ENCODE data around the gene DNLZ.
"Not testable (repeated sequence)": the region's sequence is repeated elsewhere in the genome, so short reads cannot be mapped to it uniquely, and the experiment has no call there.

The DNLZ gene

DNA sequence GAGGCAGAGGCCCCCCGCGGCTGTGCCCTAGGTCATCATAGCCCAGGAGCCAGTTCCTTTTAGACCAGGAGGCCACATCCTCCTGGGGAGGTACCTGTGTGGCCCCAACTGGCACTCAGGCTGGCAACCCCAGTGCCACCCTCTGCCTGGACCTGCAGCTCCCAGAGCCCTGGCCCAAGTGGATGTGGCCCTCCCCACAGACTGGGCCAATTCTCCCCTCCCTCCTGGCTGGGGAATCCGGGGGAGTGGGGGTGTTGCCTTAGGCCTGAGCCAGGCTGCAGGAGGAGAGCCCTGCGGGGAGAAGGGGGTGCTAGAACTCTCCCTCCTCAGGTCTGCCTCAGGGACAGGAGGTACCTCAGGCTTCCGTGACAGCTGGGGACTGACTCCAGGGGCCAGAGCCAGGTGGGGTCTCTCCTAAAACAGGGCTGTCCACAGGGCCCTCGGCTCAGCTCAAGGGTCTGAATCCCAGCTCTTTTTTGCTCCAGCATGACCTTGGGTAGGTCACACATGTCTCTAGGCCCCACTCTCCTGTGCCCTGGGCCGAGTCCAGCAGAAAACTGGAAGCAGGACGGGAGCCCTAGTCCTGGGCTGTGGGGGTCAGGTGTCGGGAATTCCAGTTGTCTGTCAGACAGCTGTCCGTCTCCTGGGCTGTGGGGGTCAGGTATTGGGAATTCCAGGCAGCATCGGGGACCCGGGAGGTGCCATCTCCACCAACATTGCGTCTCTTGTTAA lies 9.6 kb downstream of the DNLZ start:
- no peak overlapping the region for H3K27ac Mint-ChIP-seq
- peaks cover 10% of the 10 kb centered on the region for H3K27me3 Mint-ChIP-seq
- H3K4me3 Mint-ChIP-seq: no peak overlapping the region
- ATAC-seq (ENCODE audit: low read depth) (no peak), DNase-seq (ENCODE audit: low spot score in 2 of 2) (no peak)
- no peaks in the 10 kb centered on the region for H3K36me3 Mint-ChIP-seq
- peaks cover 4% of the 10 kb centered on the region for H3K4me1 Mint-ChIP-seq
- no peaks in the 10 kb centered on the region for H3K9me3 Mint-ChIP-seq

DNA sequence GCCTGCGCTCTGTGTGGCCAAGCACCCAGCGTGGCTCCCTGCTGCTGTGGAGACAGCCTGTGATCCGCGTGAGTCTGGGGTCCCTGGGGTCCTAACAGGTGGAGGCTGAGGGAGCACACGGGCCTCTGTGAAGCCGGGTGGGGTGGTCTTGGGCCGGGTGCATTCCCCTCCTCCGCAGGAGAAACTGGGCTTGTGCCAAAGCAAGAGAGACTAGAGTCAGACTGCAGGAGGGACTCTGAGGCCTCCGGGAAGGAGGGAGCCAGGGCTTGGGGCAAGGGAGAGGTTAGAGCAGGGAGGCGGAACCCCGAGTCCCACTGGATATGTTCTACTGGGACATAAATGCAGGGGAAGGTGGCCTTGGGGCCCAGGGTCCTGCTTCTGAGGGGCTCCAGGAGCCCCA lies 10.5 kb downstream of the DNLZ start:
- no peaks in the 10 kb centered on the region for H3K9me3 Mint-ChIP-seq
- H3K36me3 Mint-ChIP-seq: no peaks in the 10 kb centered on the region
- no peak overlapping the region for H3K27ac Mint-ChIP-seq
- ATAC-seq (ENCODE audit: low read depth) (no peak), DNase-seq (ENCODE audit: low spot score in 2 of 2) (no peak)
- no peak overlapping the region for H3K4me3 Mint-ChIP-seq
- peaks cover 10% of the 10 kb centered on the region for H3K27me3 Mint-ChIP-seq
- peaks cover 4% of the 10 kb centered on the region for H3K4me1 Mint-ChIP-seq

DNA sequence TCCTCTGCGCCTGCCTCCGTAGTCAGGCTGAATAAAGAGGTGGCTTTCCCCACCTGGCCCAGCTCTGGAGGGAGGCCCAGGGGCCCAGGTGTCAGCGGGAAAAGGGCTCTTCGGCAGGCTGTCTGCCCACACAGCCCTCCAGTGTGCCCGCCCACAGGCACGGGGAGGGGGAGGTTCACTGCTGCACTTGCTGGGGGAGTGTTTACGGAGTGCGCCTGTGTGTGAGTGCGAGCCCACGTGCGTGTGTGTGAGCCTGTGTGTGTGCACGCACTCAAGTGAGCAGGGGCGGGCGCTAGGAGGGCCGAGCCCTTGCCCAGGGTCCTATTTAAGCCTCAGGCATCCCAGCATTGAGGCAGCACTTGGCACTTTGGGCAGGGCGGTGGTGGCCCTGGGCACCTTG lies 10.9 kb downstream of the DNLZ start:
- Mint-ChIP-seq H3K27me3 (peaks cover 10% of the 10 kb centered on the region), H3K4me1 (peaks cover 4% of the 10 kb centered on the region), H3K9me3 (no peaks in the 10 kb centered on the region), H3K36me3 (no peaks in the 10 kb centered on the region), H3K4me3 (no peak overlapping the region), H3K27ac (no peak overlapping the region)
- no peak for DNase-seq (ENCODE audit: low spot score in 2 of 2)
- ATAC-seq (ENCODE audit: low read depth): peak; percentile 20

DNA sequence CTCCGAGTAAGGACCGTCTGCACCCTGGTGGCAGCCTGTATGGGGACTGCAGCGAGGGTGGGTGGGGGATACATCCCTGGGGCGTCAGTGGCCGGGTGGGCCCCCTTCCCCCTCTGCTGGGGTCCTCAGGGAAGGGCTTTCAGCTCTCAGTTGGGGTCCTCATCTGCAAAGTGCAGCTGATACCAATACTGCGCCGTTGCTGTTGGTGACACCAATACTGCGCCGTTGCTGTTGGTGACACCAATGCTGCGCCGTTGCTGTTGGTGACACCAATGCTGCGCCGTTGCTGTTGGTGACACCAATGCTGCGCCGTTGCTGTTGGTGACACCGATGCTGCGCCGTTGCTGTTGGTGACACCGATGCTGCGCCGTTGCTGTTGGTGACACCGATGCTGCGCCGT lies 11.7 kb downstream of the DNLZ start:
- not testable (repeated sequence) for DNase-seq (ENCODE audit: low spot score in 2 of 2); H3K4me3 Mint-ChIP-seq; H3K9me3 Mint-ChIP-seq; H3K4me1 Mint-ChIP-seq; ATAC-seq (ENCODE audit: low read depth); H3K36me3 Mint-ChIP-seq; H3K27ac Mint-ChIP-seq
- H3K27me3 Mint-ChIP-seq: peaks cover 10% of the 10 kb centered on the region

DNA sequence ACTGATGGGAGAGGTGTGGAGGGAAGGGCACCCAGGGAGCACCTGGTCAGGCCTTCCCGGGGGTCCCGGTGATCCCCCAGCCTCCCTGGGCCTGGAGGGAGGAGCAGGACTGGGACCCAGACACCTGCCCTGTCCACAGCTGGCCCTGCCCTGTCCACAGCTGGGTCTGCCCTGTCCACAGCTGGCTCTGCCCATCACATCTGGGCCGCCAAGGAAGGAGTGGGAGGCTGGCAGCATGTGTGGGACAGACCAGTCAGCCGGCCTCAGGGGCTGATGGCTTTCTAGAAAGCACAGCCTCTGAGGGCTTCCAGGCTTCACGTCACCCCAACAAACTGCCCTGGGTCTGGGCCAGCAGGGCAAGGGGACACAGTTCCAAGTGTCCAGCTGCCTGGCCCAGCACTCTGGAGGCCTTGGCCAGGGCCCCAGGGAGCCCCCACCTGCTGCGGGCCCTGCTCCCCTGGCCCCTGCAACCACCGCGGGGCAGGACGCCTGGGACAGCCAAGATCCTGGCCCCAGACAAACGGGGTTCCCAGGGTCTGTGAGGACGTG lies 12.2 kb downstream of the DNLZ start:
- Mint-ChIP-seq H3K27me3 (peaks cover 9% of the 10 kb centered on the region), H3K27ac (no peak overlapping the region), H3K4me3 (no peak overlapping the region), H3K9me3 (no peaks in the 10 kb centered on the region), H3K36me3 (no peaks in the 10 kb centered on the region), H3K4me1 (peaks cover 4% of the 10 kb centered on the region)
- no peak for DNase-seq (ENCODE audit: low spot score in 2 of 2)
- ATAC-seq (ENCODE audit: low read depth): no peak

DNA sequence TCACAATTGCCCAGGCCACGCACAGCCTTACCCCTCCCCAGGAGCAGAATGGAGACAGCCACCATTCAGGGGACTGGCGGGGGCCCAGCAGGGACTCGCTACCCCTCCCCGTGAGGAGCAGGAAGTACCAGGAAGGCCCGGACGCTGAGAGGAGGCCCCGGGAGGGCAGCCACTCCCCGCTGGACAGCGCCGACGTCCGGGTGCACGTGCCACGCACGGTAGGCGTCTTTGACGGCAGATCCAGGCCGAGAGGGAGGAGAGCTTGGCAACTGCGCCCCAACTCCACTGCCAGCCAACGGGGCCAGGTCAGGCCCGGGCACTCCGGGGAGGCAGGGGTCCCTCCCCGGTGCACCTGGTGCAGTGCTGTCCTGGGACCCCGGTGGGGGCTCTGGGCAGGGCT lies 14.0 kb downstream of the DNLZ start:
- Mint-ChIP-seq H3K27me3 (peaks cover 7% of the 10 kb centered on the region), H3K4me1 (peaks cover under 1% of the 10 kb centered on the region), H3K36me3 (no peaks in the 10 kb centered on the region), H3K27ac (no peak overlapping the region), H3K4me3 (no peak overlapping the region), H3K9me3 (no peaks in the 10 kb centered on the region)
- ATAC-seq (ENCODE audit: low read depth) (no peak), DNase-seq (ENCODE audit: low spot score in 2 of 2) (no peak)

DNA sequence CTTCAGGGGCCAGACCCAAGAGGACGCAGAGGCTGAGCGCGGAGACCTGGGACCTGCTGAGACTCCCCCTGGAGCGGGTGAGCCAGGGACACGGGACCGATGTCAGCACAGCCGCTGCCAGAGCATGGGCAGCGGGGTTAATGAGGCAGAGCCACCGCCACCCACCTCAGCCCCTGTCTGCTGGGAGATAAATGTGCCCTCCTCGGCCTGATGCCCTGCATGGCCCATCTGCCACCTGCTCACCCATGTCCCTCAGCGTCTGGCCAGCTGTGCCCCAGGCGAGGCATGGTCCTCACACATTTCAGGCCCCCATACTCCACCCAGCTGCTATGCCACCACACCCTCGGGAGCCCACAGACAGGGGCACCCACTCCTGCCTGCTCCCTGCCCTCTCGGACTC lies 14.9 kb downstream of the DNLZ start:
- no peak for DNase-seq (ENCODE audit: low spot score in 2 of 2)
- Mint-ChIP-seq H3K27ac (no peak overlapping the region), H3K9me3 (no peaks in the 10 kb centered on the region), H3K4me3 (no peak overlapping the region), H3K36me3 (no peaks in the 10 kb centered on the region), H3K27me3 (peaks cover 9% of the 10 kb centered on the region), H3K4me1 (no peaks in the 10 kb centered on the region)
- no peak for ATAC-seq (ENCODE audit: low read depth)

DNA sequence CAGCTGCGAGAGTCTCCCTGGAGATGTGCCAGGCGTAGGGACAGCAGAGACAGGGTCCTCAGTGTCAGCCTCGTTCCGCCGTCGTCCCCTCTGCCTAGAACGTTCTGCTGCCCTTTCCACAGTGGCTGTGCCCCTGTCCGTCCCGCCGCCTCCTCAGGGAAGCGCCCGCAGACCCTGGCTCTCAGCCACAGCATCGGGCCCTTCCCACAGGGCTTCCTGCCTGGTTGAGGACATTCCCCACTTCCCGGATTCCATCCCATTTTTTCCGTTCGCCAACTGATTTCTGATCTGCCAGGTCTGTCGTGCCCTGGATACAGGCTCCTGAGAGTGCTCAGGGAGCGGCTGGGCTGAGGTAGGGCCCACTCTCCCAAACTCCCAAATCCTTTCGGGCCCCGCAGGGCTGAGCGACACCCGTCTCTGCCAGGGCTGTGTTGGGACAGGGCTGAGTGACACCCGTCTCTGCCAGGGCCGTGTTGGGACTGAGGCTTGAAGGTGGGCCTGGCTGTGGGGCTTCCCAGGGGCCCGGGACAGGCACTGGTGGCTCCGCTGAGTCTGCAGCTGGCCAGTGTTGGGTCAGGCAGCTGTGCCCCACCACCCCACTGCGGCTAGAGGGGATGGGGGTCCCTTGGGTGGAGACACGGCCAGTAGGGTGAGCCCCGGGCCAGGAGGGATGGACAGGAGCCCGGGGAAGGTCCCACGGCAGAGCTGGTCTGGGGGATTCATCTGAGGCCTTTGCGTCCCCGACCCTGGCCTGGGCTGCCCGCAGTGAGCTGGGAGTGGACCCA lies 15.9 kb downstream of the DNLZ start:
- no peak overlapping the region for H3K27ac Mint-ChIP-seq
- no peaks in the 10 kb centered on the region for H3K4me1 Mint-ChIP-seq
- ATAC-seq (ENCODE audit: low read depth): no peak

DNA sequence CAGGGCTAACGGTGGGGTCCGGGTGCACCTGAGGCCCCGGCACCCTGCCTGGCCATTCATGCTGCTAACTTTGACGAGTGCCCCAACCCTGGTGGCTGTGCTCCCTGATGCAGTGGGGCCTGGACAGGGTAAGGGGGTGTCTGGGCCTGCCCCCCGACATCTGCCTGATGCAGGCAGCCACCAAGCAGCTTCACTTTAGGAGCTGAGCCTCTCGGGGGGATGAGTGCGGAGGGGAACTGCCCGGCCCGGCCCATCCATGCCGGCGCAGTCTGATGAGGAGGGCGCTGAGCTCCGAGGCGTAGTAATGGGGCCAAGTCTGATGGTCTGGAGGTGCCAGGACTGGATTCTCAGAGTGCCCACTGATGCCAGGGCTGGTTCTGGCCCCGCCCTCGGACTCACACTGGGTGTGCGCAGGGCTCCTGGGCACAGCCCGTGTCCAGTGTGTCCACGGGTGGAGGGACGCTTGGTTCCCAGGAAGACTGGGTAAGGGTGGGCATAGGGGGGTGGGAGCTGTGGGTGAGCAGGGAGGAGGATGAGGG lies 16.5 kb downstream of the DNLZ start:
- Mint-ChIP-seq H3K9me3 (no peaks in the 10 kb centered on the region), H3K4me1 (no peaks in the 10 kb centered on the region), H3K27me3 (peaks cover 9% of the 10 kb centered on the region), H3K4me3 (no peak overlapping the region), H3K27ac (no peak overlapping the region), H3K36me3 (no peaks in the 10 kb centered on the region)
- DNase-seq (ENCODE audit: low spot score in 2 of 2) (no peak), ATAC-seq (ENCODE audit: low read depth) (no peak)

More for the DNA sequence above, 15.9 kb downstream of the DNLZ start:
- DNase-seq (ENCODE audit: low spot score in 2 of 2): no peak
- H3K9me3 Mint-ChIP-seq: no peaks in the 10 kb centered on the region
- peaks cover 9% of the 10 kb centered on the region for H3K27me3 Mint-ChIP-seq
- no peaks in the 10 kb centered on the region for H3K36me3 Mint-ChIP-seq
- no peak overlapping the region for H3K4me3 Mint-ChIP-seq

DNA sequence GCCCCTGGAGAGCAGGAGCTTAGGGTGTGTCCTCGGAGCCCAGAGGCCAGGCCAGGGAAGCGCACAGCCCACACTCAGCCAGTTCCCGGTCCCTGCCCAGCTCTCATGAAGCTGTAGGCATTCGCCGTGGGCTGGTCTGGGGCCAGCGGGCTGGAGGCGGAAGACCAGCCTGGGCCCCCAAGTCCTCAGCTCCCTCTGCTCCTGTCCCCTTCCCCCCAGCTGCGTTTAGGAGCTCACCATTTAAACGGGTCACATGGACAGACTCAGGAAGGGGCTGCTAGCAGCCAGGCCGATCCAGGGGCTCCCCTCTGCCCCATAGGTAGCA lies 17.4 kb downstream of the DNLZ start:
- Mint-ChIP-seq H3K4me3 (no peak overlapping the region), H3K27me3 (peaks cover 9% of the 10 kb centered on the region), H3K4me1 (no peaks in the 10 kb centered on the region), H3K9me3 (no peaks in the 10 kb centered on the region), H3K27ac (no peak overlapping the region), H3K36me3 (no peaks in the 10 kb centered on the region)
- DNase-seq (ENCODE audit: low spot score in 2 of 2) (no peak), ATAC-seq (ENCODE audit: low read depth) (no peak)

DNA sequence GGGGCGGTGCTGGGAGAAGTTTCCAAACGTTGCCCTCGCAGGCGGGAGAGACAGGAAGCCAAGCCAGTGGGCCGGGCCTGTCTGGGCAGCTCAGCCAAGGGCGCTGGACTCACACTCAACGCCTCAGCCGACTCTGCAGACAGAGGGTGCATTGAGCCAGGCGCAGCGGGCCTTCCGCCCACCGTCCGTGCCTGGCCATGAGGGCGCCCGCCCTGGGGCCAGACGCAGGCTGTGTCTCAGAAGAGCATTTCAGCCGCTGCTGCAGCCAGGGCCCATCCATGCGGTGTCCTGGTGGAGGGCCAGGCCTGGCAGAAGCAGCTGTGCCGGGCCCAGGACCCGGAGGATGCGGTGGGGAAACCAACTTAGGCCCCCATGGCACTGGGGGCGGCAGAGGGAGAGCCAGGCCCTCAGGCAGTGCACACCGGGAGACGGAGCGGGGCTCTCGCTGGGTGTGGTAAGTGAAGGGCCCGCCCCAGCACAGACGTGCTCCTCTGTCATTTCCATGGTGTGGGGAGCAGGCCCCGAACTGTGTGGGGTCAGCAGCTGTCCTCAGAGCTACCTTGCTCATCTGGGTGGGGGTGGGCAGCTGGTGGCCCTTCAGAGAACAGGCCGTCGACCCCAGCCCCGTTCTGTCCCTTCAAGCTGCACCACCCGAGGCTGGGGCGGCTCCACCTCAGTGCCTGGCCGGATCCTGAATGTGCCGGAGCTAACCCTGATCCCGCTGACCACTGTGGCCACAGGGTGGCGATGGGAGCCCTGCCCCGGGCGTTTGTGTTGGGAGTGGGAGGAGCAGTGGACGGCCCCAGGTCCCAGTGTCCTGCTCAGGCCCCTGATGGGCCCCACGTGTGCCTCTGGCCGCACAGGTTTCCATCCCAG lies 18.0 kb downstream of the DNLZ start:
- Mint-ChIP-seq H3K27me3 (peaks cover 9% of the 10 kb centered on the region), H3K36me3 (no peaks in the 10 kb centered on the region), H3K27ac (no peak overlapping the region), H3K4me1 (no peaks in the 10 kb centered on the region), H3K9me3 (no peaks in the 10 kb centered on the region), H3K4me3 (no peak overlapping the region)
- no peak for DNase-seq (ENCODE audit: low spot score in 2 of 2)
- no peak for ATAC-seq (ENCODE audit: low read depth)

DNA sequence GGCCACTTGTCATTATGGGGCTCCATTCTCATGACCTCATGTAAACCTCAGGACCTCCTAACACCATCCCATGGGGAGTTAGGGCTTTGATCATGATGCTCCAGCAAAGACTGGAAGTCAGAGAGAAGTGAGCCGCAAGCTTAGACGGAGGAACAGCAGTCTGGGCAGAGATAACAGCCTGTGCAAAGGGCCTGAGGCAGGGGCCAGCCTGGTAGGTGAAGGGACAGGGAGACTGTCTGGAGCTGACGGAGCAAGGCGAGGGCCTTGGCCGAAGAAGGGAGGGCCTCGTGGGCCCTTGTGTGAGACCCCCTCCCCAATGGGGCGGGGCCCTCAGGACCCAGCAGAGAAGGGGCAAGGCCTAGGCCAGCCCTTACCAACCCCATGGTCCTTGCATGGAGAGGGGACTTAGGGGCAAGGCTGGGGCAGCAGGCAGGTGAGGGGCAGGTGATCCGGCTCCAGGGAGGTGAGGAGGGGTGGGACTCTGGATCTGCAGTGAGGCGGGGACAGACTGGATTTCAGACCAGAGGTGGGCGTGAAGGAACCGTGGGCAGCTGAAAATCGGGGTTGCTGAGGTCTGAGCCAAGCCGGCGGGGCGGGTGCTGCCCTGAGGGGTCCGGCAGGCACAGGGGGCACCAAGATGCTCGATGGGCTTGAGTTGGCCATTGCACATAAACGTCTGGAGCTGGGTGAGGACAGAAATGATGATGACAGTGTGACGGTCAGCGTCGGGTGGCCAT lies 18.8 kb downstream of the DNLZ start:
- H3K27me3 Mint-ChIP-seq: peaks cover 8% of the 10 kb centered on the region
- H3K36me3 Mint-ChIP-seq: no peaks in the 10 kb centered on the region
- no peaks in the 10 kb centered on the region for H3K4me1 Mint-ChIP-seq
- no peak for ATAC-seq (ENCODE audit: low read depth)
- DNase-seq (ENCODE audit: low spot score in 2 of 2): no peak
- H3K4me3 Mint-ChIP-seq: no peak overlapping the region
- H3K9me3 Mint-ChIP-seq: no peaks in the 10 kb centered on the region
- no peak overlapping the region for H3K27ac Mint-ChIP-seq

DNA sequence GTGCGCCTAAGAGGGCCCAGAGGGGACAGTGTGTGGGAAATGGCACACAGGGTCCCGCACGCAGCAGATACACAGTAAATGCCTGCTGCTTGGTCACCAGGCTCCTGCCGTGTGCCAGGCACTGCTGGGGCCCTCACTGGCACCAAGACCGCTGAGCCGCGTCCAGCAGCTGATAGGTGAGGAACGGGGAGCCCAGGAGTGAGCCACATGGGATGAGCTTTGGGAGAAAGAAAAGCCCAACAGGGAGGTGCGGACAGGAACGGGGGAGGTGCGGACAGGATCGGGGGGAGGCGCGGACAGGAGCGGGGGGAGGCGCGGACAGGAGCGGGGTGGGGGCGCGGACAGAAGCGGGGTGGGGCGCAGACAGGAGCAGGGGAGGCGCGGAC lies 19.7 kb downstream of the DNLZ start:
- peaks cover 6% of the 10 kb centered on the region for H3K27me3 Mint-ChIP-seq
- no peaks in the 10 kb centered on the region for H3K9me3 Mint-ChIP-seq
- no peaks in the 10 kb centered on the region for H3K36me3 Mint-ChIP-seq
- no peak for ATAC-seq (ENCODE audit: low read depth)
- no peak overlapping the region for H3K4me3 Mint-ChIP-seq
- no peak for DNase-seq (ENCODE audit: low spot score in 2 of 2)
- H3K27ac Mint-ChIP-seq: peak overlapping the region; percentile 53
- no peaks in the 10 kb centered on the region for H3K4me1 Mint-ChIP-seq

Measured in memory B cell (primary cell).